Measurements from ENCODE around the gene HIVEP2. TPM values are rescaled to one million over a fixed set of nuclear protein-coding genes. Genes with fewer than 3 reads are reported as not detected.

Gene HIVEP2
- polyA plus RNA-seq, 3 donors, result 0.16 to 1.4 (median 0.64) TPM

- Histone ChIP-seq H3K4me2 (replicated peaks; ENCODE audit: extremely low read depth, low read length, poor library complexity, severe bottlenecking) (no peak overlapping the region), H3K4me1 (ENCODE audit: control insufficient read depth in 1 of 2, insufficient read depth in 2 of 2, low read length in 2 of 2) (peaks cover 14 to 32% of the 10 kb centered on the region in 2 donors), H2AFZ (ENCODE audit: insufficient read depth, low read depth, low read length, poor library complexity, severe bottlenecking) (no peak overlapping the region), H3K27ac (ENCODE audit: low read depth in 1 of 2, low read length in 2 of 2) (no peak overlapping the region), H3K27me3 (ENCODE audit: control insufficient read depth in 2 of 2, insufficient read depth in 2 of 2, low read length in 2 of 2) (no peaks in the 10 kb centered on the region), H3K9me3 (replicated peaks in 1 of 2; ENCODE audit: control insufficient read depth in 1 of 2, insufficient read depth in 1 of 2, low read length in 2 of 2) (no peaks in the 10 kb centered on the region), H3K9ac (ENCODE audit: insufficient read depth, low read length, poor library complexity, severe bottlenecking) (no peak overlapping the region), H4K20me1 (ENCODE audit: insufficient read depth, low read length) (no peaks in the 10 kb centered on the region), H3K36me3 (replicated peaks in 1 of 2; ENCODE audit: control insufficient read depth in 1 of 2, insufficient read depth in 2 of 2, low read length in 2 of 2) (no peaks in the 10 kb centered on the region), H3K4me3 (replicated peaks in 1 of 3; ENCODE audit: low read depth in 2 of 3, low read length in 3 of 3) (no peak overlapping the region), H3K79me2 (ENCODE audit: insufficient read depth, low read length) (no peaks in the 10 kb centered on the region)
- H3K4me1 Mint-ChIP-seq, result peaks cover 35% of the 10 kb centered on the region
- no peaks in the 10 kb centered on the region for H3K36me3 Mint-ChIP-seq
- peak overlapping the region in 1 of 7 donors; percentile 2 for H3K27ac Mint-ChIP-seq
- WGBS (ENCODE audit: insufficient coverage), result no CpG with 5 or more reads among the region's 4 CpGs
- peaks cover 0 to 2% (median 0%) of the 10 kb centered on the region in 3 donors for H3K27me3 Mint-ChIP-seq (ENCODE audit: low read depth in 3 of 3)
- DNase-seq, result peak in 1 of 3 donors; percentile 5
- no peak for TF ChIP-seq CTCF (IDR thresholded peaks at IDR 0.05)
- no peaks in the 10 kb centered on the region for H3K9me3 Mint-ChIP-seq
- intact Hi-C loops (cut with micrococcal nuclease), result no loop called here
- no peak overlapping the region for H3K4me3 Mint-ChIP-seq
Measured at GRCh38 chr6:142870787-142871415, 74.1 kb downstream of the HIVEP2 start.

GRCh38 chr6:142868917-142869316, 76.1 kb downstream of the HIVEP2 start:
- H3K79me2 ChIP-seq (ENCODE audit: insufficient read depth, low read length), result no peaks in the 10 kb centered on the region
- H3K4me2 ChIP-seq (replicated peaks; ENCODE audit: extremely low read depth, low read length, poor library complexity, severe bottlenecking), result no peak overlapping the region
- H3K27ac Mint-ChIP-seq, result no peak overlapping the region
- H3K9me3 ChIP-seq (replicated peaks in 1 of 2; ENCODE audit: control insufficient read depth in 1 of 2, insufficient read depth in 1 of 2, low read length in 2 of 2), result no peaks in the 10 kb centered on the region
- no peak overlapping the region for H3K4me3 ChIP-seq (replicated peaks in 1 of 3; ENCODE audit: low read depth in 2 of 3, low read length in 3 of 3)
- H4K20me1 ChIP-seq (ENCODE audit: insufficient read depth, low read length), result no peaks in the 10 kb centered on the region
- H3K27ac ChIP-seq (ENCODE audit: low read depth in 1 of 2, low read length in 2 of 2), result no peak overlapping the region
- H3K4me1 ChIP-seq (ENCODE audit: control insufficient read depth in 1 of 2, insufficient read depth in 2 of 2, low read length in 2 of 2), result peaks cover 14 to 32% of the 10 kb centered on the region in 2 donors
- peaks cover 0 to 2% (median 0%) of the 10 kb centered on the region in 7 donors for H3K9me3 Mint-ChIP-seq
- TF ChIP-seq CTCF (IDR thresholded peaks at IDR 0.05), result no peak
- intact Hi-C loops (cut with micrococcal nuclease), result no loop called here
- peaks cover 30% of the 10 kb centered on the region for H3K4me1 Mint-ChIP-seq
- DNase-seq, result no peak
- H3K9ac ChIP-seq (ENCODE audit: insufficient read depth, low read length, poor library complexity, severe bottlenecking), result no peak overlapping the region
- H3K4me3 Mint-ChIP-seq, result no peak overlapping the region
- peaks cover 0 to 5% (median 0%) of the 10 kb centered on the region in 3 donors for H3K27me3 Mint-ChIP-seq (ENCODE audit: low read depth in 3 of 3)
- H2AFZ ChIP-seq (ENCODE audit: insufficient read depth, low read depth, low read length, poor library complexity, severe bottlenecking), result no peak overlapping the region
- H3K36me3 ChIP-seq (replicated peaks in 1 of 2; ENCODE audit: control insufficient read depth in 1 of 2, insufficient read depth in 2 of 2, low read length in 2 of 2), result no peaks in the 10 kb centered on the region
- WGBS (ENCODE audit: insufficient coverage), result 83% methylated on average over 2 of the region's 2 CpGs
- H3K27me3 ChIP-seq (ENCODE audit: control insufficient read depth in 2 of 2, insufficient read depth in 2 of 2, low read length in 2 of 2), result no peaks in the 10 kb centered on the region
- H3K36me3 Mint-ChIP-seq, result no peaks in the 10 kb centered on the region
